GM21447 (cell line): Measurements from ENCODE around the gene FBL.
A peak's percentile ranks its signal among the peaks of the same experiment; 100 is the strongest.

ENCODE experiments used
- ATAC-seq: cut with Tn5 transposase; IDR thresholded peaks from one replicate; pipeline ENCODE4 v1.9.1; 2021; ENCODE audit not compliant: unreplicated experiment

FBL gene

DNA sequence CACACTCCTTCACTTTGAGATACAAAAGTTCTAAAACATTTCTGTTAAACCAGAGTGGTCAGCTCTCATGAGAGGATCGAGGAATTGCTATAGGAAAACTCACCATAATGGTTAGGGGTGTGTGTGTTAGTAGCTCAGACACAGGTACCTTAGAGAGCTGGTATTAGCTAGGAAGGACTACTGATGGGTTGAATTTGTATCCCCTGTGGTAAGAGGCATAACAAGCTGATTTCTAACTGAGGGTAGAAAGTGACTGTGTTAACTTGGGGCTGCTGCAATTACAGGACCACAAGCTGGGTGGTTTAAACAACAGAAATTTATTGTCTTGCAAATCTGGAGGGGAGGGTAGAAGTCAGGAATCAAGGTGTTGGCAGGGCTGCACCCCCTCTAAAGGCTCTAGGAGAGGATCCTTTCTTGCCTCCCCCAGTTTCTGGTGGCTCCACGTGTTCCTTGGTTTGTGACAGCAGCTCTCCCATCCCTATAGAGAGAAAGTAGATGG lies 50.1 kb downstream of the FBL start:
- ATAC-seq, result no peak

DNA sequence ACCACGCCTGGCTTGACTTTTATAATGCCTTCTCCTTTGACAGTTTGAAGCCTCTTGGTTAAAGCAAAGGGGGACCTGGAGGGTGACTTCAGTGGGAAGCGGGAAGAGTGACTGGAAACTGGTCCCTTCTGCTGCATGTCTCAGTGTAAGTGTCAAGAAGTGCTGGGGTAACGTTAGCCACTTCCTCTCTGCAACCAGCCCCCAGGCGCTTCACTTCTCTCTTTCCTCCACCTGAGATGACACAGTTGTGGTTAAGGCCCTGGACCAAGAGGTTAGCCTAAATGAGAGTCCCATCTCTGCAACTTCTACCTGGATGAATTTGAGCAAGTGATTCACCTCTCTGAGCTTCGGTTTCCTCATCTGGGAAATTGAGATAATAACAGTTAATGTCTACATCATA lies 51.2 kb downstream of the FBL start:
- peak; percentile 50 for ATAC-seq

DNA sequence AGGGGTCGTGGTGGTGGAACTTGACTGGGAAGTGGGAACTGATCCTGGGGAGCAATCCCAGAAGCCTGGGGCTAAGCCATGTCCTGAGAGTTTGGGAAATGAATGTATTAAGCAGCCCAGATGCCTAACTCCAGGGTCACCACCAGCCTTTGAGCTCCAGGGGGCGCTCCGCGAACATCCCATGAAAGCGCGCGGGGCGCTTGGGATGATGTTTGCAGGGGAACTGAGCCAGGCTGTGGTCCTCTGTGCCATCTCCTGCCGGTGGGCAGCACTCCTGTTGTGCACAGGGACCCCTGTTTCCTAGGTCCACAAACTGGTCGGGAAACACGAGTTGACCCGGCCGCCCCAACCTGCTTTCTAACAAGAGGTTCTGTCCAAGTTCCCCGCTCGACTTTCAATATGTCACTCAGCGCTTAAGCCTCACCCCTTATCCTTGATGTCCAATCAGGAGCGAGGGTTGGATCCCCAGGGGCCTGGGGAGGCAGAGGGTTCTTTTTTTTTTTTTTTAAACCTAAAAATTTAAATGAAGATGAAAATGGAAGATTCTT lies 53.1 kb downstream of the FBL start:
- peak; percentile 58 for ATAC-seq

DNA sequence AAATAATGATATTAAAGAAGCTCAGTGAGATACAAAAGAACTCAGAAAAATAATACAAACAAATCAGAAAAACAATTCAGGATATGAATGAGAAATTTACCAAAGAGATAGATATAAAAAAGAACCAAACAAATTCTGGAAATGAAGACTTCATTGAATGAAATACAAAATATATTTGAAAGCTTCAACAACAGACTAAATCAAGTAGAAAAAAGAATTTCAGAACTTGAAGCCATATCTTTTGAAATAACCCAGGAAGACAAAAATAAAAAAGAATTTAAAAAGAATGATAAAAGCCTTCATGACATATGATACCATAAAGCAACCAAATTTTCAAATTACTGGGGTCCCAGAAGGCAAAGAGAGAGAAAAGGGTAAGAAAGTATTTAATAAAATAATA lies 57.9 kb downstream of the FBL start:
- ATAC-seq, result no peak
